HG03025 (cell line): ENCODE measurements around the gene MAP4K5.
"Not testable (repeated sequence)": the region's sequence is repeated elsewhere in the genome, so short reads cannot be mapped to it uniquely, and the experiment has no call there.

ENCODE experiments used
- ATAC-seq: cut with Tn5 transposase; IDR thresholded peaks from one replicate; pipeline ENCODE4 v1.9.1; 2021; ENCODE audit warnings: mild to moderate bottlenecking, moderate library complexity; ENCODE audit not compliant: unreplicated experiment, low FRiP score

Gene MAP4K5

GRCh38 chr14:50533241-50533705 is 904 bp upstream of the MAP4K5 start:
- ATAC-seq: peak; percentile 25

- ATAC-seq: peak; percentile 25
These were observed 521 bp downstream of the MAP4K5 start for GRCh38 chr14:50531595-50532501.

- no peak for ATAC-seq
These were observed 1.5 kb downstream of the MAP4K5 start for GRCh38 chr14:50530794-50531365.

GRCh38 chr14:50530358-50530757 is 2.0 kb downstream of the MAP4K5 start:
- no peak for ATAC-seq

- ATAC-seq: no peak
These were observed 2.8 kb downstream of the MAP4K5 start for GRCh38 chr14:50529288-50530179.

GRCh38 chr14:50528000-50528399 is 4.4 kb downstream of the MAP4K5 start:
- ATAC-seq: no peak

GRCh38 chr14:50524731-50525515 is 7.4 kb downstream of the MAP4K5 start:
- no peak for ATAC-seq

- ATAC-seq: no peak
These were observed 8.3 kb downstream of the MAP4K5 start for GRCh38 chr14:50524060-50524459.

- no peak for ATAC-seq
These were observed 8.9 kb downstream of the MAP4K5 start for GRCh38 chr14:50523271-50524041.

GRCh38 chr14:50521912-50522341 is 10.4 kb downstream of the MAP4K5 start:
- peak; percentile 51 for ATAC-seq

- ATAC-seq: peak; percentile 53
These were observed 11.2 kb downstream of the MAP4K5 start for GRCh38 chr14:50520947-50521815.

GRCh38 chr14:50516091-50516490 is 16.3 kb downstream of the MAP4K5 start:
- no peak for ATAC-seq

- no peak for ATAC-seq
These were observed 19.9 kb downstream of the MAP4K5 start for GRCh38 chr14:50512463-50512862.

GRCh38 chr14:50510157-50510556 is 22.2 kb downstream of the MAP4K5 start:
- ATAC-seq: no peak

GRCh38 chr14:50507078-50507477 is 25.3 kb downstream of the MAP4K5 start:
- ATAC-seq: not testable (repeated sequence)

GRCh38 chr14:50501642-50502041 is 30.7 kb downstream of the MAP4K5 start:
- no peak for ATAC-seq

GRCh38 chr14:50497351-50497750 is 35.0 kb downstream of the MAP4K5 start:
- ATAC-seq: no peak

GRCh38 chr14:50489851-50490250 is 42.5 kb downstream of the MAP4K5 start:
- ATAC-seq: no peak
